Ovary (tissue), 9 donors: ENCODE results near the gene FBXO46. TPM values are rescaled to one million over a fixed set of nuclear protein-coding genes. Genes with fewer than 3 reads are reported as not detected.

Experiments
- DNase-seq, 5 donors: peaks; one replicate each; pipeline ENCODE4 v3.0.0-alpha.2; 2019 to 2020
- H3K27ac ChIP-seq, 2 donors: fragments of 200-600 bp; one replicate each; pipeline versions ENCODE4 v1.5.1 to v1.8.0; 2019 to 2022
- H3K27me3 ChIP-seq: fragments of 200-600 bp; one replicate; pipeline ENCODE4 v1.8.0; 2022
- H3K36me3 ChIP-seq: fragments of 200-600 bp; sonication (generic); one replicate; pipeline ENCODE4 v1.5.1; 2019
- H3K4me1 ChIP-seq: one replicate; pipeline ENCODE4 v1.8.1; 2013; ENCODE audit warnings: mild to moderate bottlenecking, moderate library complexity; ENCODE audit not compliant: insufficient read depth
- H3K4me3 ChIP-seq: fragments of 200-600 bp; sonication (generic); one replicate; pipeline ENCODE4 v1.5.1; 2017
- H3K9me3 ChIP-seq, 2 donors: fragments of 200-600 bp in 1 of 2; sonication (generic) in 1 of 2; one replicate each; pipeline versions ENCODE4 v1.5.1 to v1.8.1; 2013 to 2019; ENCODE audit warnings: mild to moderate bottlenecking in 1 of 2, moderate library complexity in 1 of 2
- EP300 ChIP-seq: sonication (generic); formaldehyde crosslinking; IDR thresholded peaks from one replicate; pipeline ENCODE4 v1.6.1; 2017; ENCODE audit warnings: antibody characterized with exemption
- POLR2A ChIP-seq: fragments of 450-650 bp; IDR thresholded peaks from one replicate; pipeline ENCODE4 v1.6.1; 2017; ENCODE audit warnings: antibody characterized with exemption, mild to moderate bottlenecking, moderate library complexity
- WGBS, 3 donors: extraction: QIAGEN DNeasy Blood & Tissue Kit in 1 of 3; methylation state at CpG; one replicate each; pipeline versions ENCODE4 v1.1.5 to v1.1.7; 2013 to 2017; 5-methylcytosine and 5-hydroxymethylcytosine counted together
- intact Hi-C, 4 donors: fragments of 100-400 bp; cut with DNase I; formaldehyde crosslinking; loops; one replicate each; pipeline versions ENCODE4 v1.11.0 to v1.15.1; 2022 to 2023
- polyA plus RNA-seq, 2 donors: library from polyadenylated mRNA; stranded (reverse); fragments of 200-250 nt in 1 of 2; fragments of 350-450 nt in 1 of 2; fragmentation: Illumina TruSeq in 1 of 2; extraction: RNeasy Lipid Tissue Mini Kit (QIAGEN cat#74804) in 1 of 2; gene quantifications; one replicate each; pipeline ENCODE4 v1.2.3, GENCODE V29; 2013 to 2014
- total RNA-seq, 7 donors: library from RNA; depleted of rRNA in 2 of 7; stranded (reverse); fragments of >200 nt in 2 of 7; fragmentation: NEBNext Ultra II Directional in 3 of 7; extraction: Animal tissue kit (Norgen Biotek cat#: 25700) in 3 of 7; gene quantifications; one replicate each; pipeline versions ENCODE4 v1.1.0 to v1.2.4, GENCODE V29; 2016 to 2023
- TF ChIP-seq, protein P1 (sequence below), 3 donors: fragments of 450-650 bp in 2 of 3; fragments of 200-600 bp in 1 of 3; IDR thresholded peaks; one replicate each; pipeline versions ENCODE4 v1.5.1 to v1.8.0; 2016 to 2022; ENCODE audit warnings: antibody characterized with exemption in 3 of 3, mild to moderate bottlenecking in 1 of 3
- donor health status: DM: no; HTN: no; CAD: no; lungs with moderate emphysema.
- donor health status: DM: no; HTN: no; CAD: no.
- donor health status: Bipolar disorder and iron deficiency.
- donor health status: DM: yes; HTN: yes; CAD: no.
- donor health status: DM: no; HTN: no; CAD: no.
- donor health status: DM: yes; HTN: yes; CAD: no.

The FBXO46 gene
- total and polyA plus RNA-seq, 9 donors = 6.7 to 32.5 (median 18.4) TPM

DNA sequence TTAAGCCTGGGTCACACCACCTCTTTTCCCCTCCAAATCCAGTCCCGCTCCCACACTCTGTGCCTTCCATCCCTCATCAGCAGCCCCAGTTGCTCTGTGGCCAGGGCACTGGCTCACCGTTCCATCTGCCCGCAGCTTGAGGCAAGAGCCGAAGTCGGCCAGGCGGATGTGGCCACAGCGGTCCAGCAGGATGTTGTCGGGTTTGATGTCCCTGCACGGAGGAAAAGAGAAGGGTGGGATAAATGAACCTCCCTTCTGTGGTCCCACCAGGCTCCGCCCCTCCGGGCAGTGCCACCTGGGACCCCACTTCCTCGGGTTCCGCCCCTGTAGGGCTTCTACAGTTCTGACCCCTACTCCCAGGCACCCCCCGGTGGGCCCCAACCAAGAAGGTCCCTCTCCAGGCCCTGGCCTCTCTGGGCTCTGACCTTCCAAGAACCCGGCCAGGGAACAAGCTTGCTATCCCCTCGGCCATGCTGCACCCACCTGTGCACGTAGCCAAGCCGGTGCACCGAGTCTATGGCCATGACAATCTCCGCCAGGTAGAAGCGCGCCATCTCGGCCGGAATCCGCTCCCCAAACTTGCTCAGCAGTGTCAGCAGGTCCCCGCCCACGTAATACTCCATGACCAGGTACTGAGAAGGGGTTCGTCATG lies 47.4 kb upstream of the FBXO46 start:
- Histone ChIP-seq H3K4me3 (no peak overlapping the region), H3K9me3 (no peaks in the 10 kb centered on the region), H3K36me3 (no peaks in the 10 kb centered on the region), H3K27ac (no peak overlapping the region), H3K27me3 (no peaks in the 10 kb centered on the region), H3K4me1 (peaks cover 15% of the 10 kb centered on the region)
- intact Hi-C loops = no loop called here
- 91 to 92% (median 91%) methylated on average over 28 of the region's 28 CpGs for WGBS, 3 donors
- TF ChIP-seq EP300 = no peak
- peak; percentile 29 to 54 (median 49) for DNase-seq

DNA sequence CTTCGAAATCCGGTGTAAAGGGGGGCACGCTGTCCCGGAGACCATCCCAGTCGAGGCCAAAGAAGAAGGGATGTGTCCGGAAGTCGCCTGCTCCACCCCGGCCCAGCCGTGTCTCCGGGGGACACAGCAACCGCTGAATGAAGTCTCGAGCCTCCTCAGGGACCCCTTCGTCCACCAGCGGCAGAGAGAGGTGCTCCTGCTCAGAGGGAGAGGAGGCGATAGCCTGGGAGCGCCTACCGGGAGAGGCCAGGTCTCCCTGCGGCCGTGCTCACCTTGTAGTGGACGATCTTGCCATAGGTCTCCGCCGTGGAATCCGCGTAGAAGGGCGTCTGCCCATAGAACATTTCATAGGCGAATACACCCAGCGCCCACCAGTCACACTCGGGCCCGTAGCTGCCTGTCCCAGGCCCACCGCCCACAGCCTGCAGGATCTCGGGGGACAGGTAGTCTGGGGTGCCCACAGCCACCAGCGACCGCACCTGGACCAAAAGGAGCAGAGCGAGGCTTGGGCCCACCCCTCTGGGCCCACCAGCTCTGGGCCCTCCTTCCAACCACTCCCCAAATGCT lies 46.8 kb upstream of the FBXO46 start:
- no peak for TF ChIP-seq EP300
- no peak for TF ChIP-seq POLR2A
- TF ChIP-seq, protein P1, sequence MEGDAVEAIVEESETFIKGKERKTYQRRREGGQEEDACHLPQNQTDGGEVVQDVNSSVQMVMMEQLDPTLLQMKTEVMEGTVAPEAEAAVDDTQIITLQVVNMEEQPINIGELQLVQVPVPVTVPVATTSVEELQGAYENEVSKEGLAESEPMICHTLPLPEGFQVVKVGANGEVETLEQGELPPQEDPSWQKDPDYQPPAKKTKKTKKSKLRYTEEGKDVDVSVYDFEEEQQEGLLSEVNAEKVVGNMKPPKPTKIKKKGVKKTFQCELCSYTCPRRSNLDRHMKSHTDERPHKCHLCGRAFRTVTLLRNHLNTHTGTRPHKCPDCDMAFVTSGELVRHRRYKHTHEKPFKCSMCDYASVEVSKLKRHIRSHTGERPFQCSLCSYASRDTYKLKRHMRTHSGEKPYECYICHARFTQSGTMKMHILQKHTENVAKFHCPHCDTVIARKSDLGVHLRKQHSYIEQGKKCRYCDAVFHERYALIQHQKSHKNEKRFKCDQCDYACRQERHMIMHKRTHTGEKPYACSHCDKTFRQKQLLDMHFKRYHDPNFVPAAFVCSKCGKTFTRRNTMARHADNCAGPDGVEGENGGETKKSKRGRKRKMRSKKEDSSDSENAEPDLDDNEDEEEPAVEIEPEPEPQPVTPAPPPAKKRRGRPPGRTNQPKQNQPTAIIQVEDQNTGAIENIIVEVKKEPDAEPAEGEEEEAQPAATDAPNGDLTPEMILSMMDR (IDR thresholded peaks at IDR 0.05) = no peak
- Histone ChIP-seq H3K4me3 (no peak overlapping the region), H3K36me3 (no peaks in the 10 kb centered on the region), H3K27me3 (no peaks in the 10 kb centered on the region), H3K4me1 (peaks cover 15% of the 10 kb centered on the region), H3K9me3 (no peaks in the 10 kb centered on the region), H3K27ac (no peak overlapping the region)
- intact Hi-C loops = no loop called here
- DNase-seq = peak in 3 of 5 donors; percentile 30 to 41 (median 41)
- 91 to 93% (median 93%) methylated on average over 32 to 34 of the region's 34 CpGs for WGBS, 3 donors

DNA sequence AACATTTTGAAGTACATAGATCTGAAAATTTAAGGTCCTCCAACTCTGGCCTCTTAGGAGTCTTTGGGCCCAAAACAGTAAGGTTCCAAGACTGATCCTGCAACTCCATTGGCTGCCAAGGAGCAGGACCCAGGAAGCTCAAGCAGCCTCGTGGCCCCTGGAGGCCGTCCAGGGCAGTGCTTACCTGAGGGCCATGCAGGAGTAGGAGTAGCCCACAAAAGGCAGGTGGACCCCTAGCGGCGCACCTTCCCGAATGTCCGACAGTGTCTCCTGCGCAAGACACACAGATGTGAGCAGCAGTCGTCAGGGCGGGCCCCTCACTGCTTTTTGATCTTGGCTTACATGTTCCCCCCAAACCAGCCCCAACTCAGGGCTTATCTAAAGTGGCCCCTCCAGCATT lies 44.1 kb upstream of the FBXO46 start:
- Histone ChIP-seq H3K9me3 (no peaks in the 10 kb centered on the region), H3K4me3 (no peak overlapping the region), H3K27me3 (no peaks in the 10 kb centered on the region), H3K27ac (no peak overlapping the region), H3K4me1 (peaks cover 6% of the 10 kb centered on the region), H3K36me3 (no peaks in the 10 kb centered on the region)
- DNase-seq = peak in 3 of 5 donors; percentile 32 to 44 (median 38)
- intact Hi-C loops = no loop called here
- TF ChIP-seq POLR2A (no peak), EP300 (no peak)
- TF ChIP-seq, protein P1 (IDR thresholded peaks at IDR 0.05) = no peak
- WGBS, 3 donors = 86 to 88% (median 87%) methylated on average over 9 of the region's 9 CpGs

DNA sequence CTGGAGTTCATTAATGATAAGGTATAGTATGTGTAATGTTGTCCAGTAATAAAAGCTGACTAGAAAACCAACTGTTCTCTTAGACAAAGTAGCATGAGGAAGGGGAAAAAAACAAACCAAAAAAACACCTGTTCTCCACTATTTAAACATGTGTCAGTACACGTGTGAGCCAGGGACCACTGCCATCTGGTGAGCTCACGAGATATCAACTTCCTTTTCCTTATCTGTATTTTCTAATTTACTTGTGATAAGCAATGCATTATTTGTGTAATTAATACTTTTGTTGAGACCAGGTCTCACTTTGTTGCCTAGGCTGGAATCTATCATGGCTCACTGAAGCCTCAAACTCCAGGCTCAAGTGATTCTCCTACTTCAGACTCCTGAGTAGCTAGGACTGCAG lies 42.7 kb upstream of the FBXO46 start:
- H3K9me3 ChIP-seq = no peaks in the 10 kb centered on the region
- H3K27me3 ChIP-seq = no peaks in the 10 kb centered on the region
- H3K36me3 ChIP-seq = no peaks in the 10 kb centered on the region
- TF ChIP-seq, protein P1 (IDR thresholded peaks at IDR 0.05) = no peak
- TF ChIP-seq POLR2A (no peak), EP300 (no peak)
- intact Hi-C loops = no loop called here
- no peaks in the 10 kb centered on the region for H3K4me1 ChIP-seq
- H3K4me3 ChIP-seq = no peak overlapping the region
- no peak for DNase-seq
- WGBS, 3 donors = 18 to 41% (median 23%) methylated on average over 2 of the region's 2 CpGs
- H3K27ac ChIP-seq = no peak overlapping the region

DNA sequence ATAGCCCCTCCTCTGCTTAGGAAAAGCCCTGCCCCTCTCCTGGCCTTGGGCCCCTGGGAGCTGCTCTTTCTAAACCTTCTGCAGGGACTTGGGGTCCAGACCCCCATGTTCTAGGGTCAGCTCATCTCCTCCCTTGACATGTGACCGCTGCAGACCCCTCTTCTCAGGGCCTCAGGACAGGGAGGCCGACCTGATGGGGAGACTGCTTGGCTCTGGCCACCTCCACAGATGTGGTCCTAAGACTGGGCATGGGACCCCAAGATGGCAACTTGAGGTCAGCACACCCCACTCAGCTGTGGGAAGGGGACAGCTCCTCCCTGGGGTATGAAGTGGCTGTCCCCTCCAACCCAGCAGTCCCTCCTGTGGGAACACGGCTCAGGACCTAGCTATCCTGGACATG lies 42.2 kb upstream of the FBXO46 start:
- 68 to 84% (median 81%) methylated on average over 3 of the region's 3 CpGs for WGBS, 3 donors
- TF ChIP-seq EP300 = no peak
- TF ChIP-seq, protein P1 (IDR thresholded peaks at IDR 0.05) = no peak
- no peak for TF ChIP-seq POLR2A
- Histone ChIP-seq H3K4me3 (no peak overlapping the region), H3K4me1 (no peaks in the 10 kb centered on the region), H3K36me3 (no peaks in the 10 kb centered on the region), H3K27ac (no peak overlapping the region), H3K9me3 (no peaks in the 10 kb centered on the region), H3K27me3 (no peaks in the 10 kb centered on the region)
- intact Hi-C loops = no loop called here
- peak in 3 of 5 donors; percentile 30 to 38 (median 31) for DNase-seq
